H9 (cell line): ENCODE data around the gene NKD2. TPM values are rescaled to one million over a fixed set of nuclear protein-coding genes. Genes with fewer than 3 reads are reported as not detected.

Source experiments
- DNase-seq: peaks from one replicate; pipeline ENCODE4 v3.0.0-alpha.2; 2017
- H2AFZ ChIP-seq: one replicate; pipeline ENCODE4 v1.6.1; 2013; ENCODE audit warnings: mild to moderate bottlenecking, low read length, control low read depth, moderate library complexity
- H2AK5ac ChIP-seq: 2 replicates; pipeline ENCODE4 v1.6.1; 2013; ENCODE audit warnings: low read length, control low read depth, mixed read lengths; ENCODE audit not compliant: insufficient read length
- H2BK120ac ChIP-seq: one replicate; pipeline ENCODE4 v1.6.1; 2013; ENCODE audit warnings: low read depth, mild to moderate bottlenecking, low read length, control low read depth, inconsistent platforms; ENCODE audit not compliant: poor library complexity, severe bottlenecking
- H2BK12ac ChIP-seq: 2 replicates; pipeline ENCODE4 v1.6.1; 2013; ENCODE audit warnings: low read length, control low read depth, mixed read lengths, low read depth; ENCODE audit not compliant: insufficient read length
- H2BK15ac ChIP-seq: 2 replicates; pipeline ENCODE4 v1.6.1; 2013; ENCODE audit warnings: low read depth, low read length, control low read depth
- H2BK20ac ChIP-seq: one replicate; pipeline ENCODE4 v1.6.1; 2013; ENCODE audit warnings: low read depth, mild to moderate bottlenecking, low read length, control low read depth, inconsistent platforms; ENCODE audit not compliant: poor library complexity, severe bottlenecking
- H2BK5ac ChIP-seq: 2 replicates; pipeline ENCODE4 v1.6.1; 2013; ENCODE audit warnings: low read length, control low read depth, mixed read lengths; ENCODE audit not compliant: insufficient read length
- H3K14ac ChIP-seq: 2 replicates; pipeline ENCODE4 v1.6.1; 2013; ENCODE audit warnings: low read length, control low read depth; ENCODE audit not compliant: insufficient read depth
- H3K18ac ChIP-seq: 2 replicates; pipeline ENCODE4 v1.6.1; 2013; ENCODE audit warnings: low read depth, mild to moderate bottlenecking, mixed read lengths, low read length, control low read depth; ENCODE audit not compliant: insufficient read length
- H3K23ac ChIP-seq: 2 replicates; pipeline ENCODE4 v1.6.1; 2013; ENCODE audit warnings: low read length, control low read depth, mixed read lengths, low read depth; ENCODE audit not compliant: insufficient read length
- H3K23me2 ChIP-seq: 2 replicates; pipeline ENCODE4 v1.6.1; 2013; ENCODE audit warnings: low read depth, mild to moderate bottlenecking, mixed read lengths, low read length, control low read depth; ENCODE audit not compliant: insufficient read length, poor library complexity, severe bottlenecking
- H3K27ac ChIP-seq: 2 replicates; pipeline ENCODE4 v1.5.1; 2013; ENCODE audit warnings: low read length, control low read depth, mixed read lengths, low read depth; ENCODE audit not compliant: insufficient read length
- H3K27me3 ChIP-seq: 2 replicates; pipeline ENCODE4 v1.6.1; 2013; ENCODE audit warnings: low read length, control low read depth, inconsistent platforms; ENCODE audit not compliant: insufficient read depth
- H3K4ac ChIP-seq: 2 replicates; pipeline ENCODE4 v1.6.1; 2013; ENCODE audit warnings: low read depth, mild to moderate bottlenecking, control low read depth, inconsistent platforms, low read length, moderate library complexity
- H3K4me1 ChIP-seq: 2 replicates; pipeline ENCODE4 v1.6.1; 2013; ENCODE audit warnings: low read length, control low read depth, inconsistent platforms; ENCODE audit not compliant: insufficient read depth
- H3K4me2 ChIP-seq: 2 replicates; pipeline ENCODE4 v1.6.1; 2013; ENCODE audit warnings: low read length, control low read depth, mixed read lengths; ENCODE audit not compliant: insufficient read length, insufficient read depth
- H3K56ac ChIP-seq: 2 replicates; pipeline ENCODE4 v1.6.1; 2013; ENCODE audit warnings: low read depth, mild to moderate bottlenecking, mixed read lengths, low read length, control low read depth; ENCODE audit not compliant: insufficient read length
- H3K79me1 ChIP-seq: 2 replicates; pipeline ENCODE4 v1.6.1; 2013; ENCODE audit warnings: low read depth, mild to moderate bottlenecking, moderate library complexity, low read length, control low read depth, inconsistent platforms; ENCODE audit not compliant: insufficient read depth, poor library complexity, severe bottlenecking
- H3K79me2 ChIP-seq: 2 replicates; pipeline ENCODE4 v1.6.1; 2013; ENCODE audit warnings: low read length, control low read depth, inconsistent platforms; ENCODE audit not compliant: insufficient read depth
- H3K9ac ChIP-seq: 2 replicates; pipeline ENCODE4 v1.6.1; 2013; ENCODE audit warnings: low read length, control low read depth, mixed read lengths; ENCODE audit not compliant: insufficient read length; ENCODE audit errors: extremely low read depth
- H3K9me3 ChIP-seq: one replicate; pipeline ENCODE4 v1.6.1; 2013; ENCODE audit warnings: low read depth, low read length, inconsistent platforms; ENCODE audit not compliant: control insufficient read depth
- H3T11ph ChIP-seq: one replicate; pipeline ENCODE4 v1.6.1; 2013; ENCODE audit warnings: mild to moderate bottlenecking, low read length, control low read depth, inconsistent platforms
- H4K20me1 ChIP-seq: one replicate; pipeline ENCODE4 v1.6.1; 2013; ENCODE audit not compliant: control insufficient read depth, insufficient read length, insufficient read depth
- H4K5ac ChIP-seq: 2 replicates; pipeline ENCODE4 v1.6.1; 2013; ENCODE audit warnings: low read depth, mild to moderate bottlenecking, mixed read lengths, low read length, control low read depth; ENCODE audit not compliant: insufficient read length
- H4K8ac ChIP-seq: replicated peaks from 2 replicates; pipeline ENCODE4 v1.6.1; 2013; ENCODE audit warnings: low read length, control low read depth, mixed read lengths, low read depth; ENCODE audit not compliant: insufficient read length
- H4K91ac ChIP-seq: 2 replicates; pipeline ENCODE4 v1.6.1; 2013; ENCODE audit warnings: low read depth, mild to moderate bottlenecking, moderate library complexity, mixed read lengths, low read length, control low read depth; ENCODE audit not compliant: insufficient read length
- H3K27ac Mint-ChIP-seq, 3 experiments: 2 replicates in 2 of 3; 3 replicates in 1 of 3; pipeline ENCODE4 v1.8.0; 2020 to 2021; ENCODE audit warnings: mixed read lengths in 3 of 3, mild to moderate bottlenecking in 1 of 3, moderate library complexity in 1 of 3
- H3K27me3 Mint-ChIP-seq: 2 replicates; pipeline ENCODE4 v1.8.0; 2021; ENCODE audit warnings: low read depth, mild to moderate bottlenecking, moderate library complexity, mixed read lengths
- H3K36me3 Mint-ChIP-seq, 3 experiments: 2 replicates in 2 of 3; 3 replicates in 1 of 3; pipeline ENCODE4 v1.8.0; 2020 to 2021; ENCODE audit warnings: low read depth in 3 of 3, mixed read lengths in 3 of 3; ENCODE audit not compliant: insufficient read depth in 1 of 3
- H3K4me1 Mint-ChIP-seq, 2 experiments: 2 replicates each; pipeline ENCODE4 v1.8.0; 2020; ENCODE audit warnings: mixed read lengths in 2 of 2
- H3K4me3 Mint-ChIP-seq, 2 experiments: 2 replicates in 1 of 2; 3 replicates in 1 of 2; pipeline ENCODE4 v1.8.0; 2020 to 2021; ENCODE audit warnings: mild to moderate bottlenecking in 2 of 2, mixed read lengths in 2 of 2, moderate library complexity in 1 of 2
- H3K9me3 Mint-ChIP-seq, 2 experiments: 2 replicates in 1 of 2; 3 replicates in 1 of 2; pipeline ENCODE4 v1.8.0; 2020; ENCODE audit warnings: mild to moderate bottlenecking in 2 of 2, mixed read lengths in 2 of 2, moderate library complexity in 1 of 2
- WGBS: extraction: QIAGEN DNeasy Blood & Tissue Kit; methylation state at CpG from one replicate; pipeline ENCODE4 v1.1.7; 2013; ENCODE audit warnings: missing lambda C conversion rate, low lambda C conversion rate, mixed read lengths; ENCODE audit not compliant: insufficient read length; ENCODE audit errors: extremely low coverage; 5-methylcytosine and 5-hydroxymethylcytosine counted together
- total RNA-seq: library from RNA; stranded (reverse); gene quantifications from 2 replicates; pipeline ENCODE4 v1.2.1, GENCODE V29; 2021
- TF ChIP-seq, protein P1 (sequence below): fragments of 200-600 bp; sonication (generic); conservative IDR thresholded peaks from 3 replicates; pipeline ENCODE4 v1.8.0; 2021; ENCODE audit warnings: antibody characterized with exemption, mild to moderate bottlenecking

NKD2 gene
- total RNA-seq, 1 experiment from 2014 or later: 7.3 TPM

GRCh38 chr5:1086137-1086536, 77.5 kb downstream of the NKD2 start:
- no peaks in the 10 kb centered on the region for H4K20me1 ChIP-seq
- TF ChIP-seq, protein P1, sequence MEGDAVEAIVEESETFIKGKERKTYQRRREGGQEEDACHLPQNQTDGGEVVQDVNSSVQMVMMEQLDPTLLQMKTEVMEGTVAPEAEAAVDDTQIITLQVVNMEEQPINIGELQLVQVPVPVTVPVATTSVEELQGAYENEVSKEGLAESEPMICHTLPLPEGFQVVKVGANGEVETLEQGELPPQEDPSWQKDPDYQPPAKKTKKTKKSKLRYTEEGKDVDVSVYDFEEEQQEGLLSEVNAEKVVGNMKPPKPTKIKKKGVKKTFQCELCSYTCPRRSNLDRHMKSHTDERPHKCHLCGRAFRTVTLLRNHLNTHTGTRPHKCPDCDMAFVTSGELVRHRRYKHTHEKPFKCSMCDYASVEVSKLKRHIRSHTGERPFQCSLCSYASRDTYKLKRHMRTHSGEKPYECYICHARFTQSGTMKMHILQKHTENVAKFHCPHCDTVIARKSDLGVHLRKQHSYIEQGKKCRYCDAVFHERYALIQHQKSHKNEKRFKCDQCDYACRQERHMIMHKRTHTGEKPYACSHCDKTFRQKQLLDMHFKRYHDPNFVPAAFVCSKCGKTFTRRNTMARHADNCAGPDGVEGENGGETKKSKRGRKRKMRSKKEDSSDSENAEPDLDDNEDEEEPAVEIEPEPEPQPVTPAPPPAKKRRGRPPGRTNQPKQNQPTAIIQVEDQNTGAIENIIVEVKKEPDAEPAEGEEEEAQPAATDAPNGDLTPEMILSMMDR: no peak
- H2BK15ac ChIP-seq: no peak overlapping the region
- H3K4me1 ChIP-seq: no peaks in the 10 kb centered on the region
- H3K9ac ChIP-seq: no peak overlapping the region
- H3K23me2 ChIP-seq: no peaks in the 10 kb centered on the region
- H3K27ac Mint-ChIP-seq: no peak overlapping the region
- no peak overlapping the region for H3K18ac ChIP-seq
- H2BK20ac ChIP-seq: no peak overlapping the region
- H2AFZ ChIP-seq: no peak overlapping the region
- no peak overlapping the region for H3K4ac ChIP-seq
- peaks cover 8 to 50% (median 22%) of the 10 kb centered on the region in 3 experiments for H3K36me3 Mint-ChIP-seq
- H3K27me3 Mint-ChIP-seq: no peaks in the 10 kb centered on the region
- no peak overlapping the region for H3T11ph ChIP-seq
- H3K27me3 ChIP-seq: no peaks in the 10 kb centered on the region
- H3K9me3 ChIP-seq: no peaks in the 10 kb centered on the region
- no peaks in the 10 kb centered on the region for H3K79me1 ChIP-seq
- H2AK5ac ChIP-seq: no peak overlapping the region
- no peaks in the 10 kb centered on the region for H3K79me2 ChIP-seq
- DNase-seq: no peak
- no peaks in the 10 kb centered on the region for H3K9me3 Mint-ChIP-seq
- no peak overlapping the region for H3K27ac ChIP-seq
- H3K23ac ChIP-seq: no peak overlapping the region
- H2BK5ac ChIP-seq: no peak overlapping the region
- H2BK12ac ChIP-seq: no peak overlapping the region
- no peak overlapping the region for H4K5ac ChIP-seq
- whole genome bisulfite sequencing: no CpG with 5 or more reads among the region's 11 CpGs
- H3K56ac ChIP-seq: no peak overlapping the region
- no peak overlapping the region for H3K4me3 Mint-ChIP-seq
- no peak overlapping the region for H4K8ac ChIP-seq
- no peak overlapping the region for H2BK120ac ChIP-seq
- no peaks in the 10 kb centered on the region for H3K4me1 Mint-ChIP-seq
- no peak overlapping the region for H4K91ac ChIP-seq
- no peak overlapping the region for H3K4me2 ChIP-seq
- no peak overlapping the region; the same call in 1 of the 2 replicates for H3K14ac ChIP-seq
